Activated naive CD4-positive, alpha-beta T cell treated with anti-CD3 and anti-CD28 coated beads for 36 hours (primary cell): ENCODE measurements around the gene GALR2. TPM values are rescaled to one million over a fixed set of nuclear protein-coding genes. Genes with fewer than 3 reads are reported as not detected.
"Not testable (repeated sequence)": the region's sequence is repeated elsewhere in the genome, so short reads cannot be mapped to it uniquely, and the experiment has no call there.

ENCODE experiments used
- CTCF ChIA-PET: fragments of 350-600 bp; sonication (Branson Sonifier 250); formaldehyde crosslinking; loops from one replicate; lab custom pipeline; 2021; ENCODE audit warnings: antibody characterized with exemption; lab: Charles Lee
- DNase-seq: peaks from one replicate; pipeline ENCODE4 v3.0.0-alpha.2; 2020
- H3K27ac Mint-ChIP-seq: one replicate; pipeline ENCODE4 v1.8.0; 2021; ENCODE audit warnings: mild to moderate bottlenecking, mixed read lengths
- H3K27me3 Mint-ChIP-seq: one replicate; pipeline ENCODE4 v1.8.0; 2021; ENCODE audit warnings: low read depth, mixed read lengths
- H3K36me3 Mint-ChIP-seq: one replicate; pipeline ENCODE4 v1.8.0; 2021; ENCODE audit warnings: low read depth, mixed read lengths
- H3K4me1 Mint-ChIP-seq: one replicate; pipeline ENCODE4 v1.8.0; 2021; ENCODE audit warnings: low read depth, mixed read lengths
- H3K4me3 Mint-ChIP-seq: one replicate; pipeline ENCODE4 v1.8.0; 2021; ENCODE audit warnings: mild to moderate bottlenecking, moderate library complexity, mixed read lengths
- H3K9me3 Mint-ChIP-seq: one replicate; pipeline ENCODE4 v1.8.0; 2021; ENCODE audit warnings: mixed read lengths
- intact Hi-C: fragments of 100-400 bp; cut with micrococcal nuclease; formaldehyde crosslinking; loops from one replicate; pipeline ENCODE4 v1.15.1; 2023
- total RNA-seq, 2 experiments: library from RNA; stranded (reverse); gene quantifications; one replicate each; pipeline ENCODE4 v1.2.3, GENCODE V29; 2021

Gene GALR2
- total RNA-seq, 2 experiments from 2014 or later, result 3.3 to 3.6 TPM

- Mint-ChIP-seq H3K36me3 (no peaks in the 10 kb centered on the region), H3K4me3 (peak overlapping the region; percentile 63), H3K4me1 (peaks cover 52% of the 10 kb centered on the region), H3K27me3 (peaks cover 53% of the 10 kb centered on the region), H3K27ac (no peak overlapping the region), H3K9me3 (no peaks in the 10 kb centered on the region)
- intact Hi-C loops, result no loop called here
- DNase-seq, result peak; percentile 72
- CTCF ChIA-PET, result interaction anchor here (1.3 to 1.6 kb wide), 3 partner anchors 22 to 72 kb away, joined by 3 to 4 read pairs (median 4); no protein-coding TSS in a partner anchor
Observed at GRCh38 chr17:76076765-76077583, 2.4 kb downstream of the GALR2 start.

GRCh38 chr17:76077584-76078110, 3.1 kb downstream of the GALR2 start:
- H3K36me3 Mint-ChIP-seq, result no peaks in the 10 kb centered on the region
- intact Hi-C loops, result no loop called here
- DNase-seq, result no peak
- peaks cover 53% of the 10 kb centered on the region for H3K27me3 Mint-ChIP-seq
- CTCF ChIA-PET, result interaction anchor here (0.7 to 1.6 kb wide), 3 partner anchors 19 to 73 kb away, joined by 3 to 4 read pairs (median 4); no protein-coding TSS in a partner anchor
- peaks cover 52% of the 10 kb centered on the region for H3K4me1 Mint-ChIP-seq
- no peak overlapping the region for H3K4me3 Mint-ChIP-seq
- H3K9me3 Mint-ChIP-seq, result no peaks in the 10 kb centered on the region
- H3K27ac Mint-ChIP-seq, result no peak overlapping the region

- H3K9me3 Mint-ChIP-seq, H3K4me3 Mint-ChIP-seq, H3K27ac Mint-ChIP-seq, H3K36me3 Mint-ChIP-seq, intact Hi-C loops, DNase-seq: not testable (repeated sequence)
- H3K27me3 Mint-ChIP-seq, result peaks cover 53% of the 10 kb centered on the region
- H3K4me1 Mint-ChIP-seq, result peaks cover 49% of the 10 kb centered on the region
- CTCF ChIA-PET, result interaction anchor here (0.7 to 1.6 kb wide), 3 partner anchors 20 to 74 kb away, joined by 3 to 4 read pairs (median 4); no protein-coding TSS in a partner anchor
Observed at GRCh38 chr17:76078370-76078769, 3.8 kb downstream of the GALR2 start.

- Mint-ChIP-seq H3K4me1 (peaks cover 47% of the 10 kb centered on the region), H3K36me3 (no peaks in the 10 kb centered on the region), H3K9me3 (no peaks in the 10 kb centered on the region), H3K4me3 (no peak within 1 kb of the TSS), H3K27me3 (peaks cover 46% of the 10 kb centered on the region), H3K27ac (no peak within 1 kb of the TSS)
- CTCF ChIA-PET, result interaction anchor here (1.6 to 2.3 kb wide), 2 partner anchors 64 to 74 kb away, joined by 3 to 11 read pairs; no protein-coding TSS in a partner anchor
- intact Hi-C loops, result no loop called here
- DNase-seq, result no peak
Observed at GRCh38 chr17:76078860-76079534, 4.4 kb downstream of the GALR2 start, which contains the start of gene ZACN. TSS of gene ZACN (plus strand) at chr17:76079182. CDS start at chr17:76079265, 83 bp downstream.

- no peaks in the 10 kb centered on the region for H3K9me3 Mint-ChIP-seq
- peaks cover 45% of the 10 kb centered on the region for H3K27me3 Mint-ChIP-seq
- no peak for DNase-seq
- H3K27ac Mint-ChIP-seq, result no peak overlapping the region
- no peak overlapping the region for H3K4me3 Mint-ChIP-seq
- CTCF ChIA-PET, result interaction anchor here (2.3 kb wide), 1 partner anchor 65 kb away, joined by 11 read pairs; no protein-coding TSS in a partner anchor
- intact Hi-C loops, result no loop called here
- H3K36me3 Mint-ChIP-seq, result peaks cover 3% of the 10 kb centered on the region
- H3K4me1 Mint-ChIP-seq, result peaks cover 46% of the 10 kb centered on the region
Observed at GRCh38 chr17:76079535-76079955, 5.0 kb downstream of the GALR2 start.

- CTCF ChIA-PET, result interaction anchor here (2.3 kb wide), 1 partner anchor 66 kb away, joined by 11 read pairs; no protein-coding TSS in a partner anchor
- H3K27ac Mint-ChIP-seq, result no peak overlapping the region
- intact Hi-C loops, result no loop called here
- H3K9me3 Mint-ChIP-seq, result no peaks in the 10 kb centered on the region
- H3K4me3 Mint-ChIP-seq, result no peak overlapping the region
- no peak for DNase-seq
- H3K4me1 Mint-ChIP-seq, result peaks cover 42% of the 10 kb centered on the region
- H3K27me3 Mint-ChIP-seq, result peaks cover 40% of the 10 kb centered on the region
- peaks cover 5% of the 10 kb centered on the region for H3K36me3 Mint-ChIP-seq
Observed at GRCh38 chr17:76079956-76080767, 5.6 kb downstream of the GALR2 start.

- intact Hi-C loops, result no loop called here
- Mint-ChIP-seq H3K27me3 (peaks cover 33% of the 10 kb centered on the region), H3K27ac (no peak overlapping the region), H3K36me3 (peaks cover 5% of the 10 kb centered on the region), H3K9me3 (no peaks in the 10 kb centered on the region), H3K4me3 (no peak overlapping the region), H3K4me1 (peaks cover 35% of the 10 kb centered on the region)
- no peak for DNase-seq
- CTCF ChIA-PET, result interaction anchor here (2.3 kb wide), 1 partner anchor 66 kb away, joined by 11 read pairs; no protein-coding TSS in a partner anchor
Observed at GRCh38 chr17:76080768-76081287, 6.2 kb downstream of the GALR2 start.

GRCh38 chr17:76081295-76082210, 7.0 kb downstream of the GALR2 start:
- intact Hi-C loops, result no loop called here
- Mint-ChIP-seq H3K27ac (no peak overlapping the region), H3K9me3 (no peaks in the 10 kb centered on the region), H3K4me1 (peaks cover 28% of the 10 kb centered on the region), H3K4me3 (no peak overlapping the region), H3K36me3 (peaks cover 5% of the 10 kb centered on the region), H3K27me3 (peaks cover 26% of the 10 kb centered on the region)
- CTCF ChIA-PET, result no interaction called here
- no peak for DNase-seq

- H3K27ac Mint-ChIP-seq, result no peak overlapping the region
- CTCF ChIA-PET, result no interaction called here
- peaks cover 5% of the 10 kb centered on the region for H3K36me3 Mint-ChIP-seq
- H3K9me3 Mint-ChIP-seq, result no peaks in the 10 kb centered on the region
- H3K4me1 Mint-ChIP-seq, result peaks cover 18% of the 10 kb centered on the region
- intact Hi-C loops, result no loop called here
- H3K27me3 Mint-ChIP-seq, result peaks cover 16% of the 10 kb centered on the region
- DNase-seq, result no peak
- no peak overlapping the region for H3K4me3 Mint-ChIP-seq
Observed at GRCh38 chr17:76082326-76083251, 8.0 kb downstream of the GALR2 start.

GRCh38 chr17:76083536-76084182, 9.1 kb downstream of the GALR2 start:
- H3K27me3 Mint-ChIP-seq, result peaks cover 9% of the 10 kb centered on the region
- DNase-seq, result no peak
- H3K27ac Mint-ChIP-seq, result no peak overlapping the region
- peaks cover 11% of the 10 kb centered on the region for H3K4me1 Mint-ChIP-seq
- H3K9me3 Mint-ChIP-seq, result no peaks in the 10 kb centered on the region
- H3K36me3 Mint-ChIP-seq, result peaks cover 5% of the 10 kb centered on the region
- H3K4me3 Mint-ChIP-seq, result no peak overlapping the region
- CTCF ChIA-PET, result no interaction called here
- intact Hi-C loops, result no loop called here
